WTC11 (cell line): ENCODE data around the gene MYH11. TPM values are rescaled to one million over a fixed set of nuclear protein-coding genes. Genes with fewer than 3 reads are reported as not detected.

ENCODE experiments used
- ATAC-seq: fragments of 200-7000 bp; cut with Tn5 transposase; 2 replicates; pipeline ENCODE4 v1.10.0; 2021; ENCODE audit warnings: mild to moderate bottlenecking, moderate library complexity
- CTCF ChIA-PET: fragments of 300-600 bp; sonication (Branson Sonifier 250); formaldehyde crosslinking; loops from one replicate; lab custom pipeline; 2021; ENCODE audit warnings: antibody characterized with exemption; lab: Charles Lee
- POLR2A ChIA-PET: fragments of 350-600 bp; sonication (Branson Sonifier 250); formaldehyde crosslinking; loops from one replicate; lab custom pipeline; 2021; ENCODE audit warnings: antibody characterized with exemption; lab: Charles Lee
- DNase-seq: peaks from one replicate; pipeline ENCODE4 v3.0.0; 2021; ENCODE audit warnings: low spot score
- H3K27ac Mint-ChIP-seq: 2 replicates; pipeline ENCODE4 v1.8.0; 2021; ENCODE audit warnings: mixed read lengths
- H3K27me3 Mint-ChIP-seq: 2 replicates; pipeline ENCODE4 v1.8.0; 2021; ENCODE audit warnings: low read depth, mild to moderate bottlenecking, moderate library complexity, mixed read lengths
- H3K36me3 Mint-ChIP-seq: 2 replicates; pipeline ENCODE4 v1.8.0; 2021; ENCODE audit warnings: mixed read lengths
- H3K4me1 Mint-ChIP-seq: 2 replicates; pipeline ENCODE4 v1.8.0; 2022; ENCODE audit warnings: mixed read lengths
- H3K4me3 Mint-ChIP-seq: 2 replicates; pipeline ENCODE4 v1.8.0; 2021; ENCODE audit warnings: mild to moderate bottlenecking, moderate library complexity, mixed read lengths
- H3K9me3 Mint-ChIP-seq: 2 replicates; pipeline ENCODE4 v1.8.0; 2021; ENCODE audit warnings: mixed read lengths
- ARID4B ChIP-seq: sonication (generic); formaldehyde crosslinking; IDR thresholded peaks from 2 replicates; pipeline ENCODE4 v1.8.0; 2023; ENCODE audit warnings: missing genetic modification reagents, mild to moderate bottlenecking, borderline replicate concordance
- ATF6 ChIP-seq: sonication (generic); formaldehyde crosslinking; IDR thresholded peaks from 2 replicates; pipeline ENCODE4 v1.8.1; 2023; ENCODE audit warnings: mild to moderate bottlenecking, missing genetic modification reagents
- HMGXB4 ChIP-seq: sonication (generic); formaldehyde crosslinking; IDR thresholded peaks from 2 replicates; pipeline ENCODE4 v1.8.1; 2023; ENCODE audit warnings: mild to moderate bottlenecking, moderate library complexity, missing genetic modification reagents
- NR2C2 ChIP-seq: sonication (generic); formaldehyde crosslinking; IDR thresholded peaks from 2 replicates; pipeline ENCODE4 v1.8.0; 2022; ENCODE audit warnings: mild to moderate bottlenecking, missing genetic modification reagents
- PRDM15 ChIP-seq: sonication (generic); formaldehyde crosslinking; IDR thresholded peaks from 2 replicates; pipeline ENCODE4 v1.8.0; 2022; ENCODE audit warnings: missing genetic modification reagents
- RORB ChIP-seq: fragments of 250-450 bp; sonication (Bioruptor Pico); IDR thresholded peaks from 2 replicates; pipeline ENCODE4 v1.9.0; 2021; ENCODE audit warnings: mild to moderate bottlenecking
- SP1 ChIP-seq: sonication (generic); formaldehyde crosslinking; conservative IDR thresholded peaks from 2 replicates; pipeline ENCODE4 v1.8.1; 2022; ENCODE audit warnings: missing genetic modification reagents
- USF2 ChIP-seq: sonication (generic); formaldehyde crosslinking; IDR thresholded peaks from 2 replicates; pipeline ENCODE4 v1.8.1; 2023; ENCODE audit warnings: mild to moderate bottlenecking, missing genetic modification reagents, moderate library complexity
- ZNF121 ChIP-seq: sonication (generic); formaldehyde crosslinking; IDR thresholded peaks from 2 replicates; pipeline ENCODE4 v1.8.0; 2023; ENCODE audit warnings: missing genetic modification reagents
- total RNA-seq: library from RNA; stranded (reverse); gene quantifications from 3 replicates; pipeline ENCODE4 v1.2.3, GENCODE V29; 2021

MYH11 gene
- total RNA-seq, 1 experiment from 2014 or later = 0.74 TPM

- no peaks in the 10 kb centered on the region for H3K9me3 Mint-ChIP-seq
- CTCF ChIA-PET = no interaction called here
- no peak overlapping the region for H3K4me3 Mint-ChIP-seq
- ATAC-seq = no peak
- TF ChIP-seq HMGXB4 (CRISPR knock-in tag) (no peak), NR2C2 (no peak), RORB (CRISPR knock-in tag) (no peak), SP1 (CRISPR knock-in tag) (no peak), ARID4B (CRISPR knock-in tag) (no peak)
- TF ChIP-seq, all 79 proteins: peak for 0
- POLR2A ChIA-PET = no interaction called here
- Mint-ChIP-seq H3K4me1 (0 out of 2 replicates have a peak, but pooled peaks cover 3% of the 10 kb centered on the region), H3K27ac (no peak overlapping the region), H3K36me3 (peaks cover 21% of the 10 kb centered on the region), H3K27me3 (no peaks in the 10 kb centered on the region)
- DNase-seq = no peak
These were observed 170.5 kb downstream of the MYH11 start for GRCh38 chr16:15686287-15686686.

GRCh38 chr16:15682105-15682570 is 174.7 kb downstream of the MYH11 start:
- H3K27ac Mint-ChIP-seq = peak overlapping the region; percentile 26; the same call in 1 of the 2 replicates
- DNase-seq (peak; percentile 58), ATAC-seq (peak; percentile 76)
- ChIA-PET POLR2A (no interaction called here), CTCF (interaction anchor here (0.6 to 3.0 kb wide), 16 partner anchors 10 to 62 kb away, joined by 3 to 12 read pairs (median 4); partner anchors contain the start of gene MARF1)
- no peak overlapping the region for H3K4me3 Mint-ChIP-seq
- H3K9me3 Mint-ChIP-seq = no peaks in the 10 kb centered on the region
- TF ChIP-seq USF2 = peak; percentile 11; the same call in 1 of the 2 replicates
- no peak for TF ChIP-seq ATF6 (CRISPR knock-in tag)
- H3K4me1 Mint-ChIP-seq = 0 out of 2 replicates have a peak, but pooled peaks cover 3% of the 10 kb centered on the region
- peaks cover 20% of the 10 kb centered on the region for H3K36me3 Mint-ChIP-seq
- H3K27me3 Mint-ChIP-seq = no peaks in the 10 kb centered on the region

- TF ChIP-seq PRDM15 (CRISPR knock-in tag) (no peak), ZNF121 (CRISPR knock-in tag) (peak; percentile 51)
- no peaks in the 10 kb centered on the region for H3K27me3 Mint-ChIP-seq
- ATAC-seq = no peak
- H3K4me3 Mint-ChIP-seq = no peak overlapping the region
- H3K36me3 Mint-ChIP-seq = peaks cover 20% of the 10 kb centered on the region
- ChIA-PET POLR2A (no interaction called here), CTCF (no interaction called here)
- DNase-seq = no peak
- H3K4me1 Mint-ChIP-seq = peaks cover 6% of the 10 kb centered on the region; the same call in 1 of the 2 replicates
- no peaks in the 10 kb centered on the region for H3K9me3 Mint-ChIP-seq
- no peak overlapping the region for H3K27ac Mint-ChIP-seq
These were observed 179.4 kb downstream of the MYH11 start for GRCh38 chr16:15677447-15677846.
